PFSK-1 (cell line): Measurements from ENCODE around the gene GPD2.

Experiments used
- FOXP2 ChIP-seq: optimal IDR thresholded peaks from 2 replicates; pipeline ENCODE3; 2011; ENCODE audit warnings: borderline replicate concordance, control low read depth, inconsistent platforms; ENCODE audit not compliant: insufficient read depth; ENCODE audit errors: extremely low read length, extremely low read depth
- POLR2AphosphoS5 ChIP-seq: IDR thresholded peaks from 2 replicates; pipeline ENCODE4 v1.6.1; 2012; ENCODE audit warnings: low read depth, mild to moderate bottlenecking, control low read depth, low read length, moderate library complexity
- SIN3A ChIP-seq: IDR thresholded peaks from 2 replicates; pipeline ENCODE4 v1.6.1; 2012; ENCODE audit warnings: mild to moderate bottlenecking, low read length, moderate library complexity, borderline replicate concordance; ENCODE audit not compliant: insufficient read depth
- TAF1 ChIP-seq: IDR thresholded peaks from 2 replicates; pipeline ENCODE4 v1.6.1; 2012; ENCODE audit warnings: low read length, control low read depth, borderline replicate concordance; ENCODE audit not compliant: insufficient read depth
- TF ChIP-seq, protein P1 (sequence below), 2 experiments: IDR thresholded peaks; 2 replicates each; pipeline versions ENCODE4 v1.6.1 to v1.8.0; 2011 to 2012; ENCODE audit warnings: low read depth in 2 of 2, low read length in 2 of 2, control low read depth in 1 of 2, inconsistent platforms in 1 of 2, mild to moderate bottlenecking in 1 of 2, moderate library complexity in 1 of 2; ENCODE audit not compliant: insufficient read depth in 1 of 2

The GPD2 gene

DNA sequence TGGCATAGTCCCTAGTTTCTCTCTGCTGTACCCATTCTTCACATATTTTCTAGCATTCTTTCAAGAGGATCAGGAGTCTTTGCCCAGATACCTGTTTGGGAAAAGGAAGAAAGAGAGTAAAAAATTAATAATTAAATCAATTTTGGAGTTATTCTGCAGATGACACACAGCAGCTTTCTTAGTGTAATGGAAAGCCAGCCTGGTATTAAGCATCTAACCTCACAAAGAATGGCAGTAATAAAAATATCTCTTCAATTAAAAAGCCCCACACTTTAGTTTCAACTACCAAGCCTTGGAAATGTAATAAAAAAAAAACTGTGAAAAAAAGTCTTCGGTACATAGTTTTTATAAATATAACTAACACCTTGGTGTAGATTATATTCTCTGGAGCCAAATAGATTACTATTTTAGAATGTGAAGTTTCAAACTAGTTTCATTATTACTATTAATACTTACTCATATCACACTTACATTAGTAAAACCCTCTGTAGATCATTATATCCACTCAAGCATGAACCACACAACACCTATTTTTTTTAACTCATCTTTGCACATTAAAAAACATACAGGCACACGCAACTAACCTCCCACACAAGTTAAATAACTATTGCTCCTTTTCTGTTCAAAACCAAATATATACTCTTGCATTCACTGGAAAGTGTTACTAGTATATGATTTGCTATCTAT lies 90.9 kb downstream of the GPD2 start:
- no peak for TF ChIP-seq FOXP2
- TF ChIP-seq SIN3A: no peak
- no peak for TF ChIP-seq TAF1
- TF ChIP-seq POLR2AphosphoS5: no peak
- TF ChIP-seq, protein P1, sequence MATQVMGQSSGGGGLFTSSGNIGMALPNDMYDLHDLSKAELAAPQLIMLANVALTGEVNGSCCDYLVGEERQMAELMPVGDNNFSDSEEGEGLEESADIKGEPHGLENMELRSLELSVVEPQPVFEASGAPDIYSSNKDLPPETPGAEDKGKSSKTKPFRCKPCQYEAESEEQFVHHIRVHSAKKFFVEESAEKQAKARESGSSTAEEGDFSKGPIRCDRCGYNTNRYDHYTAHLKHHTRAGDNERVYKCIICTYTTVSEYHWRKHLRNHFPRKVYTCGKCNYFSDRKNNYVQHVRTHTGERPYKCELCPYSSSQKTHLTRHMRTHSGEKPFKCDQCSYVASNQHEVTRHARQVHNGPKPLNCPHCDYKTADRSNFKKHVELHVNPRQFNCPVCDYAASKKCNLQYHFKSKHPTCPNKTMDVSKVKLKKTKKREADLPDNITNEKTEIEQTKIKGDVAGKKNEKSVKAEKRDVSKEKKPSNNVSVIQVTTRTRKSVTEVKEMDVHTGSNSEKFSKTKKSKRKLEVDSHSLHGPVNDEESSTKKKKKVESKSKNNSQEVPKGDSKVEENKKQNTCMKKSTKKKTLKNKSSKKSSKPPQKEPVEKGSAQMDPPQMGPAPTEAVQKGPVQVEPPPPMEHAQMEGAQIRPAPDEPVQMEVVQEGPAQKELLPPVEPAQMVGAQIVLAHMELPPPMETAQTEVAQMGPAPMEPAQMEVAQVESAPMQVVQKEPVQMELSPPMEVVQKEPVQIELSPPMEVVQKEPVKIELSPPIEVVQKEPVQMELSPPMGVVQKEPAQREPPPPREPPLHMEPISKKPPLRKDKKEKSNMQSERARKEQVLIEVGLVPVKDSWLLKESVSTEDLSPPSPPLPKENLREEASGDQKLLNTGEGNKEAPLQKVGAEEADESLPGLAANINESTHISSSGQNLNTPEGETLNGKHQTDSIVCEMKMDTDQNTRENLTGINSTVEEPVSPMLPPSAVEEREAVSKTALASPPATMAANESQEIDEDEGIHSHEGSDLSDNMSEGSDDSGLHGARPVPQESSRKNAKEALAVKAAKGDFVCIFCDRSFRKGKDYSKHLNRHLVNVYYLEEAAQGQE (IDR thresholded peaks at IDR 0.05; ENCODE audit: insufficient read depth in 1 of 2, low read depth in 2 of 2, low read length in 2 of 2): no peak

DNA sequence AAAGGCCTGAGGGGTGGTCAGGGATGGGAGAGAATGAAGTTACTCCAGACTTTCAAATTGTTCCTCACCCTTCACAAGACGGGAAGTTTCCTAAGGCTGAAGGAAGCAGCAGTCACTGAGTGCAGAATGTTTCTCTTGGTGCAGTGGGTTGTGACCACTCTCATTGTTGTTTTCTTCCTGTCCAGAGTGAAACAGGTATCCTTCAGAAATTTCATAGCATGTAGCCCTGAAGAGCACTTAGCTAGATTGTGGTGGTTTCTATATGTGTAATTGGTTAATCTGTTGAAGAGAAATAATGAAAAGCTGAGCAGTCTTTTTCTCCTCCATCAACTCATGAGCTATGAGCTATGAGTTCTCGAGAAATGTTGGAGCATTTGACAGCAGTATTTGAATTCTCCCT lies 96.8 kb downstream of the GPD2 start:
- TF ChIP-seq, protein P1 (IDR thresholded peaks at IDR 0.05; ENCODE audit: insufficient read depth in 1 of 2, low read depth in 2 of 2, low read length in 2 of 2): no peak
- TF ChIP-seq POLR2AphosphoS5 (no peak), SIN3A (no peak), FOXP2 (no peak), TAF1 (no peak)

DNA sequence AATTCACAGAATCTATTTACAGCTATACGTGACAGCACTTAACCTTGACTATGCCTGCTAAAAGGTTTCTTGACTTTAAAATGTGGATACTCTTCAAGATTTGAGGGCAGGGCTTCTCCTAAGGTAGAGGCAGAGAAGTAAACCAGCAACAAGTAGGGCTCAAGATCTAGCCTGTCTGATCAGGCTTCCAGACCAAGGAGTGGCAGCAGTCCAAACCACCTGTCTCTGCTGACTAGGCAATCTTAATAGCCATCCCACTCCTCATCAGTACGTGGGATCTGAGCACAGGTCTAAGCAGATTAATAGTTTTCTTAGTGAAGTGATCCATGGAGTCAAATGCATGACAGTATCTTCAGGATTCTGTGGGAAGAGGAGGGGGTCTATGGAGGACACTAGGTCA lies 100.4 kb downstream of the GPD2 start:
- no peak for TF ChIP-seq TAF1
- no peak for TF ChIP-seq POLR2AphosphoS5
- TF ChIP-seq SIN3A: no peak
- TF ChIP-seq FOXP2: no peak
- TF ChIP-seq, protein P1 (IDR thresholded peaks at IDR 0.05; ENCODE audit: insufficient read depth in 1 of 2, low read depth in 2 of 2, low read length in 2 of 2): no peak

DNA sequence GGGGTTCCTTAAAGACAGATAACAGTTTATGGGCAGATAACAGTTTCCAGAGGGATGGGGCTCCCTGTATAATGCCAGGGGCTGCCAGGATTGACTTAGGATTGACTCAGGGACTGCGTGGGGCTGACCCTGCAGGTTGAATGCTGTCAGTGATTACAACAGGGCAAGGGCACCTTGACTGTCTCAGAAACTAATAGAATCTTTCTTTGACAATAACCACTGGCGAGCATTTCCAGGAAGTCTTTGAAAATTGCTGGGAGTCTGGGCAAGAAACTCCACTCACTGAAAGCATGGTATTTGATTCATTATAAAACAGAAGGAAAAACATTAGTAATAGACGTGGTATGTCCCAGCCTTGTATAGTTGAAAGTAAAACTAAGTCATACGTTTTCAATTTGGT lies 101.0 kb downstream of the GPD2 start:
- TF ChIP-seq TAF1 (no peak), FOXP2 (no peak), SIN3A (no peak), POLR2AphosphoS5 (no peak)
- TF ChIP-seq, protein P1 (IDR thresholded peaks at IDR 0.05; ENCODE audit: insufficient read depth in 1 of 2, low read depth in 2 of 2, low read length in 2 of 2): no peak

DNA sequence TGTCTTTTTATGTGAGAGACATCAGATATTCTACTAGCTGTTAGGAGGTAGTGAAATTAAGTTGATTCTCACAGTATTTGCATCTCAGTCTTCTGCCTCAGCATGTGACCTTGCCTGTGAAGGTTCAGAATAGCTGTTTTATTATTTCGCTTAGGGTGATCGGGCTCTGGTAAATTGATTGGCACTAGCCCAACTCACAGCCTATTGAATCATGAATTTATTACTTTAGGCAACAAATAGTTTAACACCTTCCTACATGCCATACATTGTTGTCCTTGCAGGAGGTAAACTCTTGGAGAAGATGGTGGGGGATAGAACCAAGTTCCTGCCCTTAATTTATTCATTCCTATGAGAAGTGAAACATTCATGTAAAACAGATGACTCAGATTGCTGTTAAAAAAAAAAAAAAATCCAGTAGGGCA lies 101.9 kb downstream of the GPD2 start:
- no peak for TF ChIP-seq FOXP2
